Posterior vena cava (tissue), 2 donors: ENCODE data around the gene IL32. TPM values are rescaled to one million over a fixed set of nuclear protein-coding genes. Genes with fewer than 3 reads are reported as not detected.

ENCODE experiments used
- DNase-seq: peaks from one replicate; pipeline ENCODE4 v3.0.0-alpha.2; 2020; ENCODE audit warnings: low spot score
- intact Hi-C, 2 donors: fragments of 100-400 bp; cut with DNase I; formaldehyde crosslinking; loops; one replicate each; pipeline versions ENCODE4 v1.14.1 to v1.14.2; 2022 to 2023
- total RNA-seq, 2 donors: library from RNA; stranded (reverse); fragmentation: NEBNext Ultra II Directional; extraction: Animal tissue kit (Norgen Biotek cat#: 25700); gene quantifications; one replicate each; pipeline ENCODE4 v1.2.1, GENCODE V29; 2021
- donor health status: DM: yes; HTN: yes; CAD: no.
- donor health status: DM: yes; HTN: yes; CAD: no.

The IL32 gene
- total RNA-seq, 2 donors from 2014 or later, result 56.8 to 65.4 TPM

DNA sequence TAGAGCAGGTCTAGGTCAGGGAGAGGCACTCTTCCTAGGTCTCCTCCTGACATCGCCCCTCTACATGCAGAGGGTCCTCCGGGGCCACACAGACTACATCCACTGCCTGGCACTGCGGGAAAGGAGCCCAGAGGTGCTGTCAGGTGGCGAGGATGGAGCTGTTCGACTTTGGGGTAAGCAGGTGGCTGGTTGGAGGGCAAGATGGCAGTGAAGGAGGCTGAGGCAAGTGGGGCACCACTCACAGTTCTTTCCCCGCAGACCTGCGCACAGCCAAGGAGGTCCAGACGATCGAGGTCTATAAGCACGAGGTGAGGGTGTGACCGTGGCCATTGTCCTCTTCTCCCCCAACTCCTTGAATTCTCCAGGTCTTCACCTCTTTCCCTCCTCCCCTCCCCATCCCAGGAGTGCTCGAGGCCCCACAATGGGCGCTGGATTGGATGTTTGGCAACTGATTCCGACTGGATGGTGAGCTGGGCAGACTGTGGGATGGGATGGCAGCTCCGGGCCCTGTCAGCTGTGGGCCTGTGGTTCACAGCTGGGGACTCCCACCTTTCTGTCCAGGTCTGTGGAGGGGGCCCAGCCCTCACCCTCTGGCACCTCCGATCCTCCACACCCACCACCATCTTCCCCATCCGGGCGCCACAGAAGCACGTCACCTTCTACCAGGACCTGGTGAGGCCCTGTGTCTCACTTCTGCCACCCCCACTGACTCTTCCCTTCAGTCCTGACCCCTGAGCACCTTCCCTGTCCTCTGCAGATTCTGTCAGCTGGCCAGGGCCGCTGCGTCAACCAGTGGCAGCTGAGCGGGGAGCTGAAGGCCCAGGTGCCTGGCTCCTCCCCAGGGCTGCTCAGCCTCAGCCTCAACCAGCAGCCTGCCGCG, 38.6 kb upstream of the IL32 start:
- intact Hi-C loops, result no loop called here

DNA sequence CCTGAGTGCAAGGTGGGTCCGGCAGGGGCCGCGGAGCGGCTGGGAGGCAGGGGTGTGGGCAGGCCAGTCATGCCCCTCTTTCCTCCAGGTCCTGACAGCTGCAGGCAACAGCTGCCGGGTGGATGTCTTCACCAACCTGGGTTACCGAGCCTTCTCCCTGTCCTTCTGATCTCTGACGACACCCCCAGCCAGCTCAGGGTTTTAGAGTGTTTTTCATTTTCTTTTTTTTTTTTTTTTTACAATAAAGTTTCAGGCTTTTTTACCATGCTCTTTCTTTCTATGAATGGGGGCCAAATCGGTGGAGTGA, 38.0 kb upstream of the IL32 start:
- intact Hi-C loops, result no loop called here
- DNase-seq, result no peak

More for the DNA sequence above, 38.6 kb upstream of the IL32 start:
- no peak for DNase-seq

DNA sequence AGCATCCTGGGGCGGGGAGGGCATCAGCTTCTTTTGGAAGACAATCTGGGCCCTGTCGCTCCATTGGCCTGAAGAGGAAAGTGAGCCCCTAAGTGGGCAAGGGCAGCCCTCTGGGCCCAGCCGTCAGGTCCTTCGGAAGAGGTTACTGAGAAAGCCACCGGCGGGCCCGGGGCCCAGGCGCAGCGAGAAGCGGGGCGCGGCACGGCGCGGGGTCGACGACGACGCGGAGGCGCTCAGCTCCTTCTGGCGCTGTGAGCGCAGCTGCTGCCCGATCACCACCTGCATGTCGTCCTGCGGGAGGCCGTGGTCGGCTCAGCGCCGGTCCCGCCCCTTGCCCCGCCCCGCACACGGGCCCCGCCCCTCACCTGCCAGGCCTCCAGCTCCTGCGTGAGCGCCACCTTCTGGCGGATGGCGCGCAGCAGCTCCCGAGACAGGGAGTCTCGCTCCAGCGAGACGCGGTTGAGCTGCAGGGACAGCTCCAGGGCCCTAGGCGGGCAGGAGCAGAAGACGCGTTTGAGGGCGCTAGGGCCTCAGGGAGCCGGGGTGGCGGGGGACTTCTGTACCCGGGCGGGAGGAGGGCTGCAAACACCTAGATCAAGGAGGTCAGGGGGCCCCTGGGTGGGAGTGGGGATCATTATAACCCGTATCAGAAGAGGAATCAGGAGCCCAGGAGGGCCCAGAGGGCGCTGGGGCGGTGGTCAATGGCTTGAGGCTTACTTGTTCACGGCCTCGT, 37.3 kb upstream of the IL32 start:
- intact Hi-C loops, result no loop called here
- DNase-seq, result peak; percentile 93

DNA sequence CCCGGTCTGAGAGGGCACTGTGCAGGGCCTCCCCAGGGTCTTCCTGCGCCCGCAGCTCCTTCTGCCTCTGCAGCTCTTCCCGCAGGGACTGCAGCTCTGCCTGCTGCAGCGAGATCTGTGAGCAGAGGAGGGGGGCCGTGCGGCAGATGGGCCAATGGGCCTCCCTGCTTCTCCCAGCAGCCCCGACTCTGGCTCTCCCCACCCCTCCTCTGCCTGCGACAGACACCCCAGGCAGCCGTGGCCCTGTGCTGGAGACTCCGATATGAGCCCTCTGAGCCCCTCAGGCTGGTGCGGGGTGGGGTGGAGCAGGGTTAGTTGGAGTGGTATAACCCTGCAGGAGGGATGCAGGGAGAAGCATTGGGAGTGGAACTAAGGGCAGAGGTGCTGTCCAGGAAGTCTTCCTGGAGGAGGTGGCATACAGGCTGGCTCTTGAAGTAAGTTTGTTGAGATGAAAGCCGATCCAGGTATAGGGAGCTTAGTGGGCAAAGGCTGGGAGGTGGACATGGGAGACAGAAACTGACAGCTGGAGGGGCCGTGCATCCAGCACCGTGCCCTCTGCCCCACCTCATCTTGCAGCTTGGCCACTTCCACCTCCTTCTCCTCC, 36.6 kb upstream of the IL32 start:
- intact Hi-C loops, result no loop called here

DNA sequence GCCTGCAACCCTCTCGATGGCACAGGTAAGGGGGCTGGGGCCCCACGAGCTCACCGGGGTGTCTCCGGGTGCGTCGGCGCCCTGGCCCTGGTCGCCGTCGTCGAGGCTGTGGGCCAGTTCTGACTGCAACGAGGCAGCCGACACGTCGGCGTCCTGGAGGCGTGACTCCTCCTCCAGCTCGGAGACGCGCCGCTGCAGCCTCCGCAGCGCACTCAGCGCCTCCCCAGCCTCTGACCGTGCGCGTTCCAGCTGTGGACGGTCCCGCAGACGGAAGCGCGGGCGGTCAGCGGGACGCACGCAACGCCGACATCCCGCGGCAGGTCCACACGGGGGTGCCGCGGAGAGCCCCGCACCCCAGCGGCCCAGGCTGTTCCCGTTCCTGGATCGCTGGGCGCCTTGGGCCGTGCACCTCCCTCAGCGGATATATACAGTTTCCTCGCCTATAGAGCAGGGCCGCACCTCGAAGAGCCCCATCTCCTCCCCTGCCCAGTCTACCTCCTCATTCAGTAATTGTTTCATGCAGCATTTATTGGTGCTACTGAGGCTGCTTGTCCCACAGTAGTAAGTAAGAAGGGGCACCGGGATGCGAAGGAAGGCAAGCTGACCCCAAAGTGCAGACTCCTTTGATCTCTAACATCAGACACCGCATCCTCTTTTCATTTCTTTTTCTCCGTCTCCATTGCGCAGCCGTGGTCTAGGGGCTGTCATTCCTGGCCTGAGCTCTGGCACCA, 35.8 kb upstream of the IL32 start:
- no peak for DNase-seq
- intact Hi-C loops, result no loop called here

More for the DNA sequence above, 36.6 kb upstream of the IL32 start:
- DNase-seq, result no peak

DNA sequence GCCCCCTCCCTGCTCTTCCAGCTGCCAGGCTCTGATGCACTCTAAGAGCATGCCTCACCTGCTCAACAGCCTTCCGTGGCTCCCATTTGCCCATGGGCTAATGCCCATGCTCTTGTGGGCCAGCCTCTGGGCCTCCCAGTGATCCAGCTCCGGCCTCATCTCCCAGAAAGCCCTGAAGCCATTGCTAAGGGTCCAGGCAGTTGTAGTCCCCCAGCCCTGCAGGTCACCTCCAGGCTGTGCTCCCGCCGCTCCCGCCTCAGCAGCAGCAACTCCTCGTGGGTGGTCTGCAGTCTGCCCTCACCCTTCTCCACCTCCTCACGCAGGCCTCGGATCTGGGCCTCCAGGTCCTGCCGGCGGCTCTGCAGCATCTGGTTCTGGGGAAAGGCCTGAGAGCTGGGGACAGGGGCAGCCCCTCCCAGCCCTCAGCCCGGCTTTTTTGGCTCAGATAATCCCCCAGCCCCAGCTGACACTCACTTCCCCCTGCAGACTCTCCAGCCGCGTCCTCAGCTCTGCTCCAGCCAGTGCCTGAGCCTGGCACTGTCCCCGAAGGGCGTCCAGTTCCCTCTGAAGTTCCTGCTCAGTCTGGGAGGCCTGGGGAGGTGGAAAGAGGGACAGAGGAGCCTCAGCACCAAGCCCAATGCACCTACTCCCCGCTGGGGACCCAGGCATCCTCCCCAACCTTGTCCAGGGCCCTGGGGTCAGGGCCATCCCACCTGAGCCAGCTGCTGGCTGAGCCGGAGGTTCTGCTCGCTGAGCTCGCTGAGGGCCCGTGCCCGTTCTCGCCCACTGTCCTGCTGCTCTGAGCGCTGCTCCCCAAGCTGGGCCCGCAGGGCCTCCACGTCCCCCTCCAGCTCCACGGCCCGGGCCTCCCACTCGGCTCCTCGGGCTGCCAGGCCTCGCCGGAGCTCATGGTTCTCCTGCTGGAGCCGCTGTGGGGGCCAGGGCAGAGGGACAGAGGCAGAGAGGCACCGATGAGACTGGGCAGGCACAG, 34.9 kb upstream of the IL32 start:
- DNase-seq, result no peak
- intact Hi-C loops, result no loop called here

DNA sequence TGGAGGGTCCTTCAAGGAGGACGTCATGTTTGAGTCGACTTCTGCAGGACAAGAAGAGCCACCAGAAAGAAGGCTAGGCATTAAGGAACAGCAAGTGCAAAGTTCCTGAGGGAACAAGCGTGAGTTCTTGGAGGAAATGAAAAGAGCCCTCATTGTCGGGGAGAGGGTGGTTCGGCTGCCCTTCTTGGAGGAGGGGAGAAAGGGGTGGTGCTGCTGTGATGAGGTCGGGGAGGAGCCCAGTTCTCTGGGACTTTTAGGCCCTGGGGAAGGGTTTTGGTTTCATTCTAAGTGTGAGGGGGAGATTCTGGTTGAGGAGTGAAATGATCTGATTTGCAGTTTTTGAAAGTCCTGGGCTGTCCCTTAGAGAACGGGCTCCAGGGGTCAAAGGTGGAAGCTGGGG, 32.8 kb upstream of the IL32 start:
- intact Hi-C loops, result no loop called here
- no peak for DNase-seq

DNA sequence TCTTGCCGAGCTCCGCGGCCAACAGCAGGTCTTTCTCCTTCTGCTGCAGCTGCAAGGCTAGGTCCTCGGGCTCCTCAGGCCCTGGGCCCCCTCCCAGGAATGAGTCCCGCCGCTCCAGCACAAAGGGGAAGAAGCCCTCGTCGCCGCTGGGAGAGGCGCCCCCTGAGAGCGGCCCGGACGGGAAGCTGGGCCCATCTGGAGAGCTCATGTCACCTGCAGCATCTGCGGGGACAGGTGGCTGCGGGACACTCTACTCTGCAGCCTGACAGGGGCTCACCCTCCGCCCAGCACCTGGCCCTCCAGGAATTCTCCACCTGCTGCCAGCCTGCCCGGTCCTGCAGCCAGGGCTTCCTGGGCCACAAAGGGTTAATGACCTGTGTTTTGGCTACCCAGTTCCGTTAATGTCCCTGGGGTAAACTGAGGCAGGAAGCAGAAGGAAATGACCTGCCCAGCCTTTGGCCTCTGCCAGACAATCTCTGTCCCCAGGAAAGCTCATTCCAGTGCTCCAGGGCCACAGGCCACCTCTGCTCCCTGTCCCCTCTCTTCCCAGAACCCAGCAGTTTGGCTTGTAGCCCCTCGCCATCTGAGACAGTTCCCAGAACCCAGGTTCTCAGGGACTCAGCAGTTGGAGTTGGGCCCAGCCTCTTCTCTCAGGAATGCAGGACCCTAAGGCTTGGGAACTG, 30.0 kb upstream of the IL32 start:
- intact Hi-C loops, result no loop called here
- DNase-seq, result peak; percentile 63

DNA sequence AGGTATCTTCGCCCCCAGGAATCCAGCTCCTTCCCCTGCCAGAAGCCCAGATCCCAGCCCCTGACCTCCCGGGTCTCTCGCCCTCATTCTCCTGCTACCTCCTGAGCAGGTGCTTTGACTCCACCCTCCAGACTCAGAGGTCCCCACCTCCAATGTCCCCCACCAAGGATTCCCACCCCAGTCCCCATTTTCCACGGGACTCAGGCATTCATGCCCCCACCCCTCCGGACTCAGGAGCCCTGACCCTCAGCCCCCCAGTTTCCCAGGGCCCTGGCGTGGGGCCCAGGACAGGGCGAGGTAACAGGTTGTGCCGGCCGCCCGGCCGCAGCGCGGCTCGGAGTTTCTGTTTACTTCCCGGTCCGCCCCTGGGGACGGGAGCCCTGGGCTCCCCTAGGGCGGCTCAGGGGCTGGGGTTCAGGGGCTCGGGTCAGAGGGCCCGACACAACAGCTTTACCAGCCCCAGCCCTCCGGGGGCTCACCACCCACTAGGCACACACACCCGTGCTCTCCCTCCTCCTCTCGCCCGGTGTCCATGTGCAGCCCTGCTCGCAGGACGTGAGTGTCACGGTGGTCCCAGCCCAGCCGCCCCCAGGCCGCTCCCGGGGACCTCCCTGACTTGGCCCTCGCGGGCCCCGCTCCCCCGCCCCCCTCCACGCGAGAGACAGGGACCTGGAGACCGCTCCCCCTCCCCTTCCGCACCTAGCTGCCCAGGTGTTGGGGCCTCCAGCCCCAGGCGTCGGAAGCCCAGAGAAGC, 29.3 kb upstream of the IL32 start:
- intact Hi-C loops, result no loop called here
- DNase-seq, result no peak

DNA sequence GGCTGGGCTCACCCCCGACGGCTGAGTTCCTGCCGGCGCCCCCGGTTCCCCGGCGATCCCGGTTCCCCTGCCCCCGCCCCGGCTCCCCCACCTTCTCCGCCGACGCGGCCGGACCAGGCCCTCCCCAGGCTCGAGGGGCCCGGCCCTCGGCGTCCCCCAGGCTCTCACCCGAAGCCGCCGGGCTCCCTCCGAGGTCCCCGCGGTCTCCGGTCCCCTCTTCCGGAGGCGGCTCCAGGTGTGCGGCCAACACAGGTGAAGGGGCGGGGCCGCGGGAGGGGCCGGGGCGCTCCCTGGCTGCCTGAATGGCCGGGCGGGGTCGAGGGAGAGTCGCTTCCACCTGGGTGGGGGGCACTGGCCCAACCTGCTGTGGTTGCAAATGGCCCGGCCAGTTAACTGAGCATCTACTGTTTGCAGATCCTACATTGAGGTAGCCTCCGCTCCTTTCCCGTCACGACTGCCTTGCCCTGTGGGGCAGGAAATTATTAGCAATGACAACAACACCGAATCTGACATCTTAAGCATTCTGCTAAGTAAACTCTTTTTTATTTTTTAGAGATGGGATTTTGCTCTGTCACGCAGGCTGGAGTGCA, 28.6 kb upstream of the IL32 start, which contains the start of gene BICDL2:
BICDL2 (minus strand) TSS at position 219 of the 590 bp plus-strand sequence. CDS start 1,448 bp downstream, outside the sequence.
- no peak for DNase-seq

DNA sequence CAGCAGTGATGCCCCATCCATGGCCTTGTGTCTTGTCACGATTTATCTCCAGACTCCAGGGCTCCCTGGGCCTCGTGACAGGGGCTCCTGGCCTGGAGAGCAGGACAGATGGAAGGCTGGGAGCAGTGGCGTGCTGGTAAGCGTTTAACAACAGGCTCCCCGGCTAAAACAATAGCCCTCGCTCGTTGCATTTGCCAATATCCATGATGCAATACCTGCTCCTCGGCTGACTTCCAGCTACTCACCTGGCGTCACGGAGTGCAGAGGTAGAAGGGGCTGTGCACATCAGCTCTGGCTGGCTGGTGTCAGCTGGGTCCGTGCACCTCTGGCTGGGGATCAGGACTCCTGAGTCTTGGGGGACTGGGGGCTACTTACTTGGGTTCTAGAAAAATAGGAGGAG, 27.2 kb upstream of the IL32 start:
- intact Hi-C loops, result no loop called here
- no peak for DNase-seq

More for the DNA sequence above, 28.6 kb upstream of the IL32 start, which contains the start of gene BICDL2:
- intact Hi-C loops, result no loop called here

DNA sequence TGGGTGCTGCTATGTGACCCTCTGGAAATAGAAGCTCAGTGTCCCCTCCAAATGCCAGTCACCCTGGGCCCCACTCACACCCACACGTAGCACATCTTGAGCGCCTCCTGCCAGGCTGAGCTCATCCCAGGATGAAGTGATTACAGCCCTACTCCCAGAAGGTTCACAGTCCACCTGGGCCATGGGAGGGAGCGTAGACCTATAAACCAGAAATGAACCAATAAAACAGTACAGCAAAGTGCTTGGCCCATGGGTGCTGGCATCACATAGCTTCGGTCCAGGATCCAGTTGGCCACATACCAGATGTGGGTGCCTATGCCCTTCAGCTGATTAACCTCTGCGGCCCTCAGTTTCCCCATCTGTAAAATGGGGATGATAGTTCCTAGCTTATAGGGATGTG, 26.5 kb upstream of the IL32 start:
- intact Hi-C loops, result no loop called here
- DNase-seq, result no peak

DNA sequence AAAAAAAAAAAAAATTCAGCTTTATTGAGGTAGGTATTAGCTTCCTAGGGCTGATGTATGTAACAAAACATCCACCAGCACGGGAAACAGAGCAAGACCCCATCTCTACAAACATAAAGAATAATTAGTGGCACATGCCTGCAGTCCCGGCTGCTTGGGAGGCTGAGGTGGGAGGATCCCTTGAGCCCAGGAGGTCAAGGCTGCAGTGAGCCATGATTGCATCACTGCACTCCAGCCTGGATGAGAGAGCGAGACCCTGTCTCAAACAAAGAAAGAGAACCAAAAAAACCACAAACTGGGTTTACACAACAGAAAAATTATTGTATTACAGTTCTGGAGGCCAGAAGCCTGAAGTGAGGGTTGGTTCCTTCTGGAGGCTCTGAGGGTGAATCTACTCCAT, 23.1 kb upstream of the IL32 start:
- intact Hi-C loops, result no loop called here
- no peak for DNase-seq

DNA sequence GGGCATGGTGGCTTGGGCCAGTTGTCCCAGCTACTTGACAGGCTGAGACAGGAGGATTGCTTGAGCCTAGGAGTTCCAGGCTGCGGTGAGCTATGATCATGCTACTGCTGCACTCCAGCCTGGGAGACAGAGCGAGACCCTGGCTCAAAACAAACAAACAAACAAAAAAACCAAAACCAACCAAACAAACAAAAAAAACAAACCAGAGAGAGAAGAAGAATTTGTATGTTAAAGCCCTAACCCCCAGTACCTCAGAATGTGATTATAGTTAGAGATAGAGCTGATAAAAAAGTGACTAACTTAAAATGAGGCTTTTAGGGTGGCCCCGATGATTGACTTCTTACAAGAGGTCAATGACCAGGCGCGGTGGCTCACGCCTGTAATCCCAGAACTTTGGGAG, 20.7 kb upstream of the IL32 start:
- DNase-seq, result no peak
- intact Hi-C loops, result no loop called here

DNA sequence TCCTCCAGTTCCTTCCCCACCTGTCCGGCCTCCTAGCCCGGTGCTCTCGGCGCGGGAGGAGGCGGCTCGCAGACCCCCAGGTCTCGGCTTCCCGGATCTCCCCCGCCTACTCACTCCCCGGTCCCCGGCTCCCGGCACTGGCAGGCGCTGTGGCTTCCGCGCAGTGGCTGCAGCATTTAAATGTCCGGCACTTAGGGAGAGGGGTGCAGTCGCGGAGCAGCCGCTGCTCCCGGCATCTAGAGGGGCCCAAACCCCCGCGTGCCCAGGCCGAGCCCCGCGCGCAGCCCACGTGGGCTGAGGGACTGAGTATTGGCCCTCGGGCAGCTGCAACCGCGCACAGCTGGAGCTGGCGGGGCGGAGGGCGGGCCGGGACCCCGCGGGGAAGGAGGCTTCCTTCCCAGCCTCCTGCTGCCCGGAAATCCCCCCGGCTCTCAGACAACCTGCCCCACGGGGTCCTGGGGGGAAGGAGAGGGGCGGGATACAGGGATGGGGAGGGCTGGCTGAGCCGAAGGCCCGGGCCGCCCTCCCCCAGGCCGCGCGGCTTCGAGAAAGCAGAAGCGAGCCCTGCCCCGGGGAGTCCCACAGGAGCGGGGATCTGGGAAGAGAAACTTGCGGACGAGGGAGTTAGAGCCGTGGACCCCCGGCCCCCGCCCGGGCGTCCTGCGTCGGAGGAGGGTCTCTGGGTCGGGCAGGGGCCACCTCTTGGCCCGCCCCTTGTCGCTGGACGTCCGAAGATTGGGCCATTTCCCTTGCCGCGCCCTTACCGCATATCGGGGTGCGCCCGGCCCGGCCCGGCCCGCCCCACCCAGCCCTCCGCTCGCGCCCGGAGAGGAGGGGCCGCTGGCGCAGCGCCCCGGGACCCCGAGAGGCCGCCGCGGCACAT, 19.4 kb upstream of the IL32 start, which contains the start of gene MMP25:
MMP25 (plus strand) TSS at position 804 of the 883 bp plus-strand sequence. CDS start 357 bp downstream, outside the sequence.
- DNase-seq, result no peak
- intact Hi-C loops, result no loop called here
